ENCODE data around the gene NR2C2.
A peak's percentile ranks its signal among the peaks of the same experiment; 100 is the strongest.

NR2C2 gene

DNA sequence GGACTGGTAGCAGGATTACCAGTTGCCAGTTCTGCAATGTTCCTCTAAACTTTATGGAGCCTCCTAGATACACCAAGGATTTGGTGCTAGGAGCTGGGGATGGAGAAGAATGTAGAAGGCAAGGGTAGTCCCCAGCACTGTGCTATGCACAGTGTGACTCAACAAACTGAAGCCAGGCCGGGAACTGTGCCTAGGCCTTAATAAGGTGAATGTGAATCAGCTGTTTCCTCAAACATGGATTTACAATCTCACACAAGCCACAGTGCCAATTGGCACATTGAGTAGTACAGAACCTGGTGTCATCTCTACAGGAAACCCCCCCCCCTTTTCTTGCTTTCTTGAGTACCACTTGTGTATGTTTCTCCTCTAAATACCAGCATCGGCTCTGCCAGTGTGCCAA is 85.3 kb downstream of the NR2C2 start:
- no peak for DNase-seq

DNA sequence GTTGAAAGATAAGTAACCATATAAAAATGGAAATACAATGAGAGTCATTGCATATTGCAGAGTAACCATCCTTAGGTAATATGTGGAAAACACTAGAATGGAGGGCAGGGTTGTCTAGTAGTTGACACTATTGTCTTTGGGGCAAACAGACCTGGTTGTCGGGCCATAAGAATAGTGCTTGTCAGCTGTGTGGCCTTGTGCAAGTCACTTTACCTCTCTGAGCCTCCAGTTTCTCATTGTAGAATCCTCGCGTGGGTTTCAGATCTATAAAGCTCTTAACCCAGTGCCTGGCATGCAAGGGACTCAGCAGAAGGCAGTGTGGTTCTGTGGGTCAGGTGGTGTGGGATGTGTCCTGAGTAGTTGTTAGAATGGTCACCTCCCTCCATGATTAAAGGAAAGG is 85.7 kb downstream of the NR2C2 start:
- no peak for DNase-seq

DNA sequence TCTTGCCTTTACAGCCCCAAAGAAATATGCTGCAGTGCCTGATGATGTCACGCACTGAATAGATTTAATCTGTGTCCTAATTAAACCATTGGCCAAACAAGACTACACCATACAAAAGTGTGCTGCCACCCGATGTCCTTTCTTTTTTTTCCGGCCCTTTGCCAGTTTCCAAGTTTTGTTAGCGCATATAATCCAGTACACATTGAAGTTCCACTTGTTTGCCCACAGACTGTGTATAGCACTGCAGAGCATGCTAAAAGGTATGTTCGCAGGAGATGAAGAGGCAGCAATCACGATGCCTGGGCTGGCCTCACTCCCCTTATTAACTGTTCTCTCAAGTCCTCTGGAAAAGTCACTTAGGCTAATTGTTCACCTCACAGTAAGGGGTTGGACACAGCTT is 90.9 kb downstream of the NR2C2 start:
- DNase-seq: no peak

DNA sequence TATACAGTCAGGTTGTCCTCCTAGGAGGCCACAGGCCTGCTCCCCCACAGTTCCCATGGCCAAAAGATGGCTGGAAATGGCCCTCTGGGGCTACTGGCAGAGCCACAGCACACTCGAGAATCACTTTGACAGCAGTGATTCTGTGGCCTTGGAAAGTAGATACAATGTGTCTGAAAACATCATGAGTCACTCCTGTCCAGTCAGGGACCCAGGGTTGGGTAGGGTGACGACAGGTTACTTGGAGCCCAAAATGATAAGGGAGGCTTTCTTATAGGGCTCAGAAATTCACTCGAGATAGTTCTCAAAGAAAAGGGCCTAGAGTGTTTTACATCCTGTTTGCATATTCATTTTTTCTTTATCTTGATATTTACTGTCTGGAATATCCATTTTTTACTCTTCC is 93.5 kb downstream of the NR2C2 start:
- DNase-seq: no peak

DNA sequence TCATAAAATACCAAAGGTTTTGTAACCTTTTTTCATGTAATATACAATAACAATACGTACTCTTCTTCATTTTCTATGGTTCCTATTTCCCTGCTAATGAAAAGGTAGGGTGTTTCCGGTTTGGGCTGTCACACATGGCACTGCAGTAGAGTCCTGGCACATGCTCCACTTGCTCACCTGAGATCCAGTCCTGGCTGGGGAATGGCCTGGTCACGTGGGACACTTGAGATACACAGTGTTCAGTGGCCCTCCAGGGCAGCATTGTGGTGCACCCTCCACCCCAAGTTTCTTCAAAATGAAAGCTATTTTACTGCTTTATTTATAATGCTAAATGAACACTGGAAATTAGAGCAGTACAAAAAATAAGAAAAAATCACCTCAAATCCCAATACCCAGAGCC is 94.6 kb downstream of the NR2C2 start:
- no peak for DNase-seq

DNA sequence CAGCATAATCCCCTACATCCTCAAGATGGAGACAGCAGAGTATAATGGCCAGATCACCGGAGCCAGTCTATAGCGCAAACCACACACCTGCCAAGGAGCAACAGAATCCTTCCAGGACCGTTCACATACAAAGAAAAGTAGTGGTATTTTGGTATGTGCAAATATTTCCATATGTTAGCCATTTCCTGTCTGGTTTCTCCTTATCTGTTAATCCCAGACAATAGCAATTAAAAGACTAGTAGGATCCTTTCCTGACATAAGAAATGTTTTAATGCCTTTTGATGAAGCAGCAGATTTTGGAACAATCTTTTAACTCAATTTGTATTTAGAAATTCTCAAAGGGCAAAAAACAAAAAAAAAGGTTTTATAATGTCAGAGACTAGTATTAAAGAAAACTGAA is 95.6 kb downstream of the NR2C2 start:
- peak; percentile 50 for DNase-seq

DNA sequence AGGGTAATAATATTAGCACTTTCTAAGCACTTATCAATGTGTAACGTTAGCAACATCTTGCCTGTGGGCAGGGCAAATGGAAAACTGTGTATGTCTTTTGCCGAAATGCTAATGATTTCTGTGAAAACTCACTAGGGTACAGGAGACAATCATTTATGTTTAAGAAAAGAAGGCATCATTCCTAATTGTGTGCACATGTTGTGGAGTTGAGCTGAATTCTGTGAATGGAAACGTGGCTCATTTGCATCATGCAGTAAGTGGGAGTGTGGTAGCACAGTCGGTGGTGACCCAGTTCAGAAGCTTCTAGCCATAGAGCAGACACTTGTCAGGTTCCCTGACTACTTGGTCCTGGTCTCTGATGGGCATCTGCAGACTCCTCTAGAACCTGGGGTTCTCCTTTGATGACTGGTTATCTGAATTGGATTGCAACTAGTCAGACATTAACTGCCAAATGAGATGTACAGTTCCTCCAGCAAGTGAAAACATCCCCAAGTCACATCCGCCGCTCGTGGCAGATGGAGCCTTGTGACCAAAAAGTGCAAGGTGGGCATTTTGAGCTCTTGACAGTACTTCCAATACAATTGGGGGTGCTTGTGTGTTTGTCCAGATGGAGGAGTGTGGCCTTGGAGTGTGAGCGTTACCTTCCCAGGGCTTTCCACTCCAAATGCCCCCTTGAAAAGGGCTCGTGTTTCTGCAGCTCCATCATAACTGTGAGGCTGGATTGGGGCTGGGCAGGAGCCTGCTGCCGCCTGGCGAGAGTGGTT is 96.2 kb downstream of the NR2C2 start:
- DNase-seq: no peak

DNA sequence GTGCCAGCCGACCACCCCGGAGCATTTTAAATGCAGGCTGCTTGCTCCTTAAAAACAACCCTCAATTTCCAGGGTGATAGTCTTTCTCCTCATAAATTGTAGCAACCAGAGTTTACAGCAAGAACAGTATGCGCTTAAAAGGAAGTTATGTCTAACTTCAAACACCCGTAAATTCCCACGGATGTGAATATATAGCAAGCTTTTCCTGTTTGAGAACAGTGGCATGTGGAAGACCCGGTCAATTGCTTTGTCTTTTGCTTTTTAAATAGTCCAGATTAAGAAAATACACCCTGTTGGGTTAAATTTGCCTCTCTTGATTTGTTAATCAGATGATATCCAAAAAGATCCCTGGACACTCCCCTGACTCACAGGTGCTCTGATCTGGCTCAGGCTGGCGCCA is 96.9 kb downstream of the NR2C2 start:
- DNase-seq: no peak

DNA sequence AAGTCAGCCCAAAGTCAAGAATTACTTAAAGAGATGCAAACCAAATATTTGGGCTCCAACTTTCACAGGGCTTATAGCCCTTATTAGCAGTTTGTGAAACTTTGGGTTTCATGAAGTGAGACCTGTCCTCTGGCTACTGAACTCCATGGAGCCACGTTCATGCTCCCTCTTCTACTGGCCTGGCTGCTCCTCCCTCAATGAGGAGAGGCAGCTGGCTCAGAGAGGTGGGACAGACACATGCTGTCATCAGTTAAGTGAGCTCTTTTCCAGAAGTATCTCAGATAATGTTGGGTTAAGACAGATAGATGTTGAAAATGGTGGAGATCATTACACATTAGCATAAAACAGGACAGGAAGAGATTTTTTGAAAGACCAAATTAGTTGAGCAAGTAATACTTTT is 98.3 kb downstream of the NR2C2 start:
- DNase-seq: no peak

DNA sequence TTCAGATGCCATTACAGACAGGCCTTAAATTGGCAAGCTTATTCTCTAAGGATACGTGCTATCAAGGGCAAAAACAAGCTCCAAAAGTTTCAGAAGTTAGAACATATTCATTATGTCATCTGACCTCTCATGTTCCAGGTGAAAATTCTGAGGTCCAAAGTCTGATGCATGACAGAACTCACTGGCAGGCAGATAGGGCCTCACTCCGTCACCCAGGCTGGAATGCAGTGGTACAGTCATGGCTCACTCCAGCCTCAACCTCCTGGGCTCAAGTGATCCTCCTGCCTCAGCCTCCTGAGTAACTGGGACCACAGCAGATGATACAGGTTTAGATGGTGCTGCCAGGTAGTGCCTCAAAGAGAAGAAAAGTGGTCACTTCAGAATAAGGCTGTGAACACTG is 102.2 kb downstream of the NR2C2 start:
- DNase-seq: no peak

DNA sequence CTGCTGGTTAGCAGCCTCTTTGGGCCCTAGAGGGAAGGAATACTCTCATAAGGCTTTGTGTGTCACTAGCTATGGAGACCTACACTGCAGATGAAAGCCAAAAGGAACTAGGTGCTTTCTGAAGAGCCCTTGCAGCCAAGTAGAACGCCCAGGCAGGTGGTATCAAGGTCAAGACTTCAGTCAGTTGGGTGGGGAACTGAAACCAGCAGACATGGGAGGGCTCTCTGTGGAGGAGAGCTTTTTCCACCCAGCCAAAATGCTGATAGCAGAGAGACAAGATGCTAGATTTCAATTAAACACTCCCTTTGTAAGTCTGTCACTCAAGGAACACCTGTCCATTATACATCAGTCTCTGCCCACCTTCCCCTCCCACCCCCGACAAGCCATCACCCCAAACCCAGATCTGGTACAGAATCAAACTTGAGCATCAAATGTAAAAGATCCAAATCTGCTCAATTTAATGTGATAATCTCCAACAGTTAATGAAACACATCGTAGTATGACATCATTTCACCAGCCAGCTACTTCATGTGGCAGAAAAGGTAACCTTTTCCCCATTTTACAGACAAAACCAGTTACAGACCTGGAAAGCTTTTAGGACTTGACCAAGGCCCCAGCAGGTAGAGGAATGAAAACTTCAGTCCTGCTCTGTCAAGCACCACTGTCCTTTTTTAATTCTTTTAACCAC is 103.2 kb downstream of the NR2C2 start:
- DNase-seq: no peak

DNA sequence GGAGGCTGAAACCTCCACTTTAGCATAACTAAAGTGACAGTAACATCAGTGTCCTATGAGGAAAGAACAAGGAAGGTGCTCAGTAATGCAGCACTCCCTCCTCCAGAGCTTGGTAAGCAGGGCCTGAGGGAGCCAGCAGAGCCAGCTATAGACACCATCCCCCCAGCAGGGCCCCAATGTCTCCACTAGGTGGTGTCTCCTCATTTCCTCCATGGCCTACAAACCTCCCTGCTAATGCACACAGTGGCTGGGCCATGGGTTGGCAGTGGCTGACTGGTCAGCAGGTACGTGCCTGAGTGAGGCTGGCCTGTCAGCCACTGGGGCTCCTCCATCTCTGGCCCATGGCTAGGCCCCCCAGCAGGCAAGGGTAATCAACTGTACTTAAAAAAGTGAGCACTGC is 104.1 kb downstream of the NR2C2 start:
- DNase-seq: peak; percentile 30

DNA sequence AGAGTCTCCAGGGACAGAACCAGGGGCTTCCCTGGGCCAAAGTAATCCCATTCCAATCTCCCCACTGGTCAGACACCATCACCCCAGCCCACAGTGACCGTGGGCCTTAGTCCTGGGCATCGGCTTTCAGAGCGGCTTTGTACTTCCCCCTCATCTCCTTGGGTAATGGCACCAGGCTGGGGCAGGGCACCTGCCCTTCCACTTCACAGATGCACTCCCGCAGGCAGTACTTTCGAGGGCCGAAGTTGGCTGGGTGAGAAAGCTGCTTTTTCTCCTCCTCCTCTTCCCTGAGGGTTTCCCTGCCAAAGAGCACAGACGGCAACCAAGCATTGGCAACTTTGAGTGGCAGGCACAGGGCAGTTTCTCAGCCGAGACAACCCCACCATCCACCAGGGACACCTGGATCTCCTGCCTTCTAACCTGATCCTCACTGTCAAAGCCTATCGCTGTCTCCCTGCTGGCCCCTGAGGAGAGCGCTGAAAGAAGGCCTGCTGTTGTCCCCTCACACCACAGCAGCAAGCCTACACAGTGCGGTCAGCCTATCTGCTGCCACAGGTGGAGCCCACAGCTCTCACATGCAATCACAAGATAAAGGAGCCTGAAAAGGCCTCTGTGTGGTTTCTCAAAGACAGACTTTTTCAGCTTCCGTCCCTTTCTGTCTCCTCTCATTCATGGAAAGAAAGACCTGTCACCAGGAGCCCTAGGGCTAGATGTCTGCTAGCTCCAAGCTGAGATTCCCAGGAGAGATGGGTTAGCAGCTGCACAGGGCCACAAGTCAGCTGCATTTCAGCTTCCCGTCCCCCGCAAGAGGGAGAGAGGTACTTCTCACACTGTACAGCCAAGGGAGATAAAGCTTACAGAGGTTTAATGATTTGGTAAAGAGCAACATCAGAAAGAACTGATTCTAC is 105.2 kb downstream of the NR2C2 start:
- DNase-seq: no peak

DNA sequence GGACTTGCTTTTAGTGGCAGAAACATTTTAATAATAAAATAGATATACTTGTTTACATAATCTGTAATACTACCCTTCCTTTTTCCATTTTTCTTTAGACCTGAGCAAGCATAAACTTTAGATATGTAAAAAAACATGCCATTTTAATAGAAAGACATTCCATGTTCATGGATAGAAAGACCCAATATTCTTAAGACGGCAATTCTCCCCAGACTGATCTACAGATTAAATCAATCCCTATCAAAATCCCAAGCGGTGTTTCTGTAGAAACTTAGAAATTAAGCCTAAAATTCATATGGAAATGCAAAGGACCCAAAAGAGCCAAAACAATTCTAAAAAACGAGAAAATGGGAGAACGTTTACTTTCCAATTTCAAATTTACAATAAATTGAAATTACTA is 106.2 kb downstream of the NR2C2 start:
- DNase-seq: no peak

DNA sequence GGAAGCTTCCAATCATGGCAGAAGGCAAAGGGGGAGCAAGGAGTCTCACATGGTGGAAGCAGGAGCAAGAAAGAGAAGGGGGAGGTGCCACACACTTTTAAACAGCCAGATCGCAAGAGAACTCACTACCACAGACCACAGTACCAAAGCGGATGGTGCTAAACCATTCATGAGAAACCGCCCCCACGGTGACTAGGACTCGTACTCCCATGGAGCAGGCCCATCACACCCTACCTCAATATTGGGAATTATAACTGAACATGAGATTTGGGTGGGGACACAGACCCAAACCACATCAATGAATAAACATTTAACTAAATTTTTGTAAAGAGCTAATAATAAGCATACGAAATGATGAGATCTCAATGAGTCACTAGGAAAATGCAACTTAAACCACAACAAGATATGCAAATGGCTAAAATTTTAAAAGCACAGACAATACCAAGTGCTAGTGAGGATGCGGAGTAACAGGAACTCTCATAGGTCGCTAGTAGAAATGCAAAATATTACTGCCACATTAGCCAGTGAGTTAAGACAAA is 107.7 kb downstream of the NR2C2 start:
- peak; percentile 25 for DNase-seq

DNA sequence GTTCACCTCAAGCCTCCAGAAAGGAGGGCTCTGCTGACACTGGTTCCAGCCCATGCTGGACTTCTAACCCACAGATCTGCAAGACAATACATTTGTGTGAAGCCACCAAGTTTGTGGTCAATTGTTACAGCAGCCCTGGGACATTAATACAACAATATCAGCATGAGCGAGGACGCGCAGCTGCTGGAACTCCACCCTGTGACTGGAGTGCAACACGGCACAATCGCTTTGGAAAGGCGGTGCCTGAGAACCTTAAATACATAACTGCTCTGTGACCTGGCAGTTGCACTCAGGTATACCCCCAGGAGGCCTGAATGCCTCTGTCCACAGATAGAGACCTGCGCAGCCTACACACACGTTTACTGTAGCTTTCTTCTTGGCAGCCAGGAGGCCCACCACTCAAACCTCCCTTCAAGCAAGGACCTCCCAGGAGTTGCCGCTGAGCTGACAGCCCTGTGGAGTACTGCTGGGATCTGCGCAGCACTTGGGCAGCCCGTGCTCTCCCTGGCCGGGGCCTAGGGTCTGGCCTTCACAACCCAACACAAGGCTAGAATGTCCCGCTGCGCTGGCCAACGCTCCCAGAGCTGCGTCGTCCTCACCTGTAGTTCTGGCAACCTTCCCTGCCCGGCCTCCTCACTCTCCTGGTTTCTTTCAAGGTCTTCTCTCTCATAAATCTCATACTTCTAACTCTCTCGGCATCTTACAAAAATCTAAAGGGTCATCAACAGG is 109.5 kb downstream of the NR2C2 start:
- DNase-seq: no peak

DNA sequence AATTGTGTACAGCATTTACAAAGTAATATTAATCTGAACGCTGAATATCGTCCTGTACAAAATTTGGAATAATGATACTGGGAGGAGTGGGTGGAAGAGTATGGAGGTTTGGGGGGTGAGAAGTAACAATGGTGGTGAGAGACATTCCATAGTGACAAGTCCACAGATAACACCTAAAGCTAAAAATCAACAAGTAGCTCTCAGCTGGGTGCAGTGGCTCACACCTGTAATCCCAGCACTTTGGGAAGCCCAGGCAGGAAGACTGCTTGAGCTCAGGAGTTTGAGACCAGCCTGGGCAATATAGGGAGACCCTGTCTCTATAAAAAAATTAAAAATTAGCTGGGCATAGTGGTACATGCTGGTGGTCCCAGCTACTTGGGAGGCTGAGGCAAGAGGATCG is 112.6 kb downstream of the NR2C2 start:
- DNase-seq: no peak

DNA sequence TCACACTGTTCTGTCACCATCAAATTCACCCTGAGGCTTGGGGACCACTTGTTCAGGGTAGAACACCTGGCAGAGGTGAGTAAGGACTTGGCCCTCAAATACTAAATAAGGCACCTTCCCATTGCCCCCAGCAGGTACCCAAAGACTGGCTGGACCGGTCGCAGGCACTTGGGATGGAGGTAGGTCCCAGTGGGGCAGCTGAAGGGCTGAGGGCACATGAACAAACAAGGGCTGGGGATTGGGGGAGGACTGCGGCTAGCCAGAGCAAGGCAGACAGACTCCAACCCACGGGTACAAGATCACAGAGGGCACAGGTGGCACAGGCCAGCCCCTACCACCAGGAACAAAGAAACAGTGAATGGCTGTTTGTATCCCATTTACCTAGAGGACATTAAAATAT is 115.9 kb downstream of the NR2C2 start:
- no peak for DNase-seq

DNA sequence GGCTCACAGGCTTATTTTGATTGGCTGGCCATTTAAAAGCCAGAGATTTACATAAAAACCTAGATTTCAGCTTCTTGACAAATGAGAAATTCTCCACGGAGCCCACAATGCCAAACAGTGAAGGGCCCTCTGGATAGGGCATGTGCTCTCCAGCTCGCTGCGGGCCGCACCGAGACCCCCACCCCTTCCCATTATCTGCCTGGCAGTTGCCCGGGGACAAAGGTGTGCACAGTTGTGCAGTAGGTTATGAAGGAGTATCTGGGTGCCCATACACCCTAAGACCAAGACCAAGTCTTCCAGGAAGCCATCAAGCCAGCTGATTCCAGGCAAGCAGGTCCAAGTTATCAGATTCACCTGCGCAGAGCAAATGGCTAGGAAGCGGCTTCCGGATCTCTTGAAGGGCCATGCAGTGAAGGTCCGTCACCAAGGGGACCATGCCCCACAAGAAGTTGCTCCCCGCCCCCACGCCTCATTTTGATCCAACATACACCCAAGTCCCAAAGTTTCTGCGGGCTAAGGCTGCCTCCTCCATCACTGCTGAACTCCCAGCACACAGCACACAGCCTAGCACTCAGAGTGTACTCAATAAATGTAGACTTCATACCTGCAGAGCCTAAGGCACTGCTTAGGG is 116.4 kb downstream of the NR2C2 start:
- no peak for DNase-seq

DNA sequence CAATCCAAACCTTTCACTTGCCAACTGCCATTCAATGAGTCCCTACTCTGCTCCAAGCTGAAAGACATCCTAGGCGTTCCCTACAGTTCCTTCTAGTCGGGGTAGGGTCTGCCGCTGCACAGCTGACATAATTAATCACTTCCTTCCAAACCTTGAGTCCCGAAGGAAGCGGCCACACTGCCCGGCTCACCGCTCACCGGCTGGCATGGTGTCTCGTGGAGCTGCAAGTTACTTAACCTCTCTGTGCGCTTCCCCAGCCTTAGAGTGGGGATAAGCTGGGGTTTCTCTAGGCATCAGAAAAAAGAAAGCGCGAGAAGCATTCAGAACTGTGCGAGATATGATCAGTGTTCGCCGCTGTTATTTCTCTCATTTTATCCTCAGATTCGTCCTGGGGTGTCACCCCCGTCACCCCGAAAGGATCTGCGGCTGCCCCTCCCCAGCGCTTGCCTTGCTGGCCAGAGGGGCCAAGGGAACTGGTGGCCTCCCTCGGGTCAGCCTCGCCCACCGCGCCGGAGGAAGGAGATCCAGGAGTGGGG is 117.0 kb downstream of the NR2C2 start:
- DNase-seq: peak; percentile 19

DNA sequence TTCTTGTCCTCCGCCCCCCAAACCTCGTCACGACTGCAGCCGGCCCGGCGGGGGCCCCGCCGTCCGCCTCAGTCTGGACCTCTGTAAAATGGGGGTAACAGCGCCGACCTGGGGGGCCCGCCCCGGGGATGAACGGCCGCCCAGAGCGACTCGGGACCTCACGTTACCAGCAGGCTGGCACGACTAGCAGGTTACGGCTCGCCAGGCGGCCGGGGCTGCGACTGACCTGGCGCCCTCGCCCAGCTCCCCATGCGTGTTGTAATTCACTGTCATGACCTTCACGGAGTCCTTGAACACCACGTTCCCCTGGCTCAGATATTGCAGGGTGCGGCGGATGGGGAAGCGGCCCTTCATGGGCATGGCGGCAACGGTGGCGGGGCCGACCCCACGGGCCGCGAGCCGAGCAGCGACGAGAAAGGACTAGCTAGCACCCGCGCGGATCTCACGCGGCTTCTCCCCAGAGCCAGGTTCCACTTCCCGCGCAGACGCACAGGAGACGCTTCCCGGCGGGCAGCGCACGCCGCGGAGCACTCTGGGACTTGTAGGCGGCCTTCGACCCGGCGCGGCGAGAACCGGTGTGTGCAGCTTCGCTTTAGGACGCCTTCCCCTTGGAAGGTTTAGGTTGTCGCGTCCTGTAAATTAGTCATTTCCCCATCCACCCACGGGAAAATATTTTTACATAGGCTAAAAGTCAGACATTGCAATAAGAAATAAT is 117.6 kb downstream of the NR2C2 start, which contains the start of gene MRPS25:
Gene MRPS25, minus strand, starts transcription at position 481 of the 715 bp plus-strand sequence. Its CDS starts 121 bp downstream, at position 360.
- DNase-seq: peak; percentile 90

All from fibroblast of skin of right biceps (primary cell).